Loucy (cell line): Measurements from ENCODE around the gene PON2.

ENCODE experiments used
- H2AFZ ChIP-seq: fragments of 200-600 bp; sonication (generic); 2 replicates; pipeline ENCODE4 v1.6.0; 2016; ENCODE audit warnings: antibody characterized with exemption, mild to moderate bottlenecking, low read length, moderate library complexity
- H3F3A ChIP-seq: fragments of 200-600 bp; 2 replicates; pipeline ENCODE4 v1.6.0; 2016; ENCODE audit warnings: antibody characterized with exemption, low read depth, mild to moderate bottlenecking
- H3K27me3 ChIP-seq: fragments of 200-600 bp; sonication (generic); 2 replicates; pipeline ENCODE4 v1.6.1; 2014; ENCODE audit warnings: low read length, mild to moderate bottlenecking; ENCODE audit not compliant: insufficient read depth, poor library complexity, severe bottlenecking
- H3K36me3 ChIP-seq: fragments of 200-600 bp; sonication (generic); 2 replicates; pipeline ENCODE4 v1.6.1; 2016; ENCODE audit warnings: low read length; ENCODE audit not compliant: insufficient read depth
- H3K4me1 ChIP-seq: fragments of 200-600 bp; sonication (generic); 2 replicates; pipeline ENCODE4 v1.5.1; 2014; ENCODE audit warnings: low read length, mild to moderate bottlenecking; ENCODE audit not compliant: insufficient read depth, poor library complexity, severe bottlenecking
- H3K4me2 ChIP-seq: fragments of 200-600 bp; sonication (generic); 2 replicates; pipeline ENCODE4 v1.6.0; 2014; ENCODE audit warnings: antibody characterized with exemption, low read length, low read depth, mild to moderate bottlenecking; ENCODE audit not compliant: poor library complexity, severe bottlenecking
- H3K4me3 ChIP-seq: fragments of 200-600 bp; sonication (generic); 2 replicates; pipeline ENCODE4 v1.5.1; 2014; ENCODE audit warnings: low read length, mild to moderate bottlenecking, mixed read lengths; ENCODE audit not compliant: poor library complexity, severe bottlenecking
- H3K79me2 ChIP-seq: fragments of 200-600 bp; sonication (generic); 2 replicates; pipeline ENCODE4 v1.6.1; 2014; ENCODE audit warnings: low read length; ENCODE audit not compliant: insufficient read depth
- H3K9ac ChIP-seq: fragments of 200-600 bp; sonication (generic); 2 replicates; pipeline ENCODE4 v1.6.0; 2014; ENCODE audit warnings: mild to moderate bottlenecking, low read depth, low read length, moderate library complexity; ENCODE audit not compliant: poor library complexity, severe bottlenecking
- H3K9me2 ChIP-seq: fragments of 200-600 bp; sonication (generic); replicated peaks from 2 replicates; pipeline ENCODE4 v1.6.1; 2016; ENCODE audit warnings: low read depth, low read length, mixed read lengths
- H3K9me3 ChIP-seq: fragments of 200-600 bp; sonication (generic); 2 replicates; pipeline ENCODE4 v1.6.1; 2014; ENCODE audit warnings: mild to moderate bottlenecking, antibody characterized with exemption, low read length, low read depth; ENCODE audit not compliant: insufficient read depth
- H4K20me1 ChIP-seq: fragments of 200-600 bp; sonication (generic); 2 replicates; pipeline ENCODE4 v1.6.0; 2014; ENCODE audit warnings: antibody characterized with exemption, low read length, mild to moderate bottlenecking; ENCODE audit not compliant: insufficient read depth, poor library complexity, severe bottlenecking
- EZH2phosphoT487 ChIP-seq: fragments of 200-600 bp; IDR thresholded peaks from 2 replicates; pipeline ENCODE4 v1.6.1; 2018; ENCODE audit warnings: antibody characterized with exemption, mild to moderate bottlenecking, moderate library complexity, borderline replicate concordance
- TF ChIP-seq, protein P1 (sequence below): fragments of 200-600 bp; sonication (generic); conservative IDR thresholded peaks from 2 replicates; pipeline ENCODE4 v1.5.1; 2014; ENCODE audit warnings: mild to moderate bottlenecking, antibody characterized with exemption, low read length

The PON2 gene

GRCh38 chr7:95432606-95433005 lies 2.2 kb downstream of the PON2 start:
- TF ChIP-seq, protein P1, sequence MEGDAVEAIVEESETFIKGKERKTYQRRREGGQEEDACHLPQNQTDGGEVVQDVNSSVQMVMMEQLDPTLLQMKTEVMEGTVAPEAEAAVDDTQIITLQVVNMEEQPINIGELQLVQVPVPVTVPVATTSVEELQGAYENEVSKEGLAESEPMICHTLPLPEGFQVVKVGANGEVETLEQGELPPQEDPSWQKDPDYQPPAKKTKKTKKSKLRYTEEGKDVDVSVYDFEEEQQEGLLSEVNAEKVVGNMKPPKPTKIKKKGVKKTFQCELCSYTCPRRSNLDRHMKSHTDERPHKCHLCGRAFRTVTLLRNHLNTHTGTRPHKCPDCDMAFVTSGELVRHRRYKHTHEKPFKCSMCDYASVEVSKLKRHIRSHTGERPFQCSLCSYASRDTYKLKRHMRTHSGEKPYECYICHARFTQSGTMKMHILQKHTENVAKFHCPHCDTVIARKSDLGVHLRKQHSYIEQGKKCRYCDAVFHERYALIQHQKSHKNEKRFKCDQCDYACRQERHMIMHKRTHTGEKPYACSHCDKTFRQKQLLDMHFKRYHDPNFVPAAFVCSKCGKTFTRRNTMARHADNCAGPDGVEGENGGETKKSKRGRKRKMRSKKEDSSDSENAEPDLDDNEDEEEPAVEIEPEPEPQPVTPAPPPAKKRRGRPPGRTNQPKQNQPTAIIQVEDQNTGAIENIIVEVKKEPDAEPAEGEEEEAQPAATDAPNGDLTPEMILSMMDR, result no peak
- no peak for TF ChIP-seq EZH2phosphoT487
- no peaks in the 10 kb centered on the region for H3F3A ChIP-seq
- no peaks in the 10 kb centered on the region for H3K9me3 ChIP-seq
- H3K27me3 ChIP-seq, result no peaks in the 10 kb centered on the region
- H3K9me2 ChIP-seq, result no peaks in the 10 kb centered on the region
- no peaks in the 10 kb centered on the region for H3K36me3 ChIP-seq
- H3K9ac ChIP-seq, result no peak overlapping the region
- no peak overlapping the region for H2AFZ ChIP-seq
- no peak overlapping the region for H3K4me3 ChIP-seq
- H3K4me1 ChIP-seq, result no peaks in the 10 kb centered on the region
- no peaks in the 10 kb centered on the region for H4K20me1 ChIP-seq
- H3K79me2 ChIP-seq, result no peaks in the 10 kb centered on the region
- H3K4me2 ChIP-seq, result no peak overlapping the region

GRCh38 chr7:95430864-95431263 lies 4.0 kb downstream of the PON2 start:
- no peaks in the 10 kb centered on the region for H3K27me3 ChIP-seq
- no peaks in the 10 kb centered on the region for H3K9me3 ChIP-seq
- no peak for TF ChIP-seq EZH2phosphoT487
- TF ChIP-seq, protein P1, result no peak
- H3K4me1 ChIP-seq, result no peaks in the 10 kb centered on the region
- H3F3A ChIP-seq, result no peaks in the 10 kb centered on the region
- H3K9ac ChIP-seq, result no peak overlapping the region
- no peaks in the 10 kb centered on the region for H4K20me1 ChIP-seq
- no peak overlapping the region for H2AFZ ChIP-seq
- no peaks in the 10 kb centered on the region for H3K9me2 ChIP-seq
- no peaks in the 10 kb centered on the region for H3K79me2 ChIP-seq
- no peaks in the 10 kb centered on the region for H3K36me3 ChIP-seq
- H3K4me3 ChIP-seq, result no peak overlapping the region
- H3K4me2 ChIP-seq, result no peak overlapping the region

GRCh38 chr7:95429241-95429990 lies 5.4 kb downstream of the PON2 start:
- H3K9me2 ChIP-seq, result no peaks in the 10 kb centered on the region
- no peaks in the 10 kb centered on the region for H3K27me3 ChIP-seq
- no peaks in the 10 kb centered on the region for H3K36me3 ChIP-seq
- no peaks in the 10 kb centered on the region for H4K20me1 ChIP-seq
- H3F3A ChIP-seq, result no peaks in the 10 kb centered on the region
- no peaks in the 10 kb centered on the region for H3K79me2 ChIP-seq
- no peak overlapping the region for H2AFZ ChIP-seq
- no peak overlapping the region for H3K9ac ChIP-seq
- no peaks in the 10 kb centered on the region for H3K9me3 ChIP-seq
- TF ChIP-seq, protein P1, result no peak
- no peak for TF ChIP-seq EZH2phosphoT487
- no peak overlapping the region for H3K4me2 ChIP-seq
- no peak overlapping the region for H3K4me3 ChIP-seq
- H3K4me1 ChIP-seq, result no peaks in the 10 kb centered on the region
